HEK293 (cell line): ENCODE measurements around the gene PAX2.

Experiments
- CTCF ChIP-seq: fragments of 450-650 bp; formaldehyde crosslinking; IDR thresholded peaks from 2 replicates; pipeline ENCODE4 v1.5.1; 2016; ENCODE audit warnings: missing biosample characterization, missing genetic modification characterization
- KLF17 ChIP-seq: fragments of 450-650 bp; formaldehyde crosslinking; IDR thresholded peaks from 2 replicates; pipeline ENCODE4 v1.5.1; 2016; ENCODE audit warnings: missing biosample characterization, missing genetic modification characterization
- KLF9 ChIP-seq: fragments of 450-650 bp; formaldehyde crosslinking; IDR thresholded peaks from 2 replicates; pipeline ENCODE4 v1.5.1; 2016; ENCODE audit warnings: missing biosample characterization, missing genetic modification characterization, low read depth
- ZNF211 ChIP-seq: fragments of 450-650 bp; formaldehyde crosslinking; IDR thresholded peaks from 2 replicates; pipeline ENCODE4 v1.5.1; 2016; ENCODE audit warnings: low read depth, missing biosample characterization, missing genetic modification characterization
- ZNF280D ChIP-seq: fragments of 450-650 bp; formaldehyde crosslinking; IDR thresholded peaks from 2 replicates; pipeline ENCODE4 v1.5.1; 2016; ENCODE audit warnings: missing biosample characterization, missing genetic modification characterization
- ZNF791 ChIP-seq: fragments of 450-650 bp; formaldehyde crosslinking; IDR thresholded peaks from 2 replicates; pipeline ENCODE4 v1.5.1; 2016; ENCODE audit warnings: missing biosample characterization, missing genetic modification characterization

- no peak for TF ChIP-seq ZNF280D
- no peak for TF ChIP-seq KLF9 (tag by site-specific recombination)
- TF ChIP-seq CTCF (tag by site-specific recombination): no peak
- TF ChIP-seq ZNF791 (tag by site-specific recombination): no peak
- no peak for TF ChIP-seq KLF17 (tag by site-specific recombination)
- no peak for TF ChIP-seq ZNF211
Measured at GRCh38 chr10:100723180-100723579, 22.2 kb upstream of the PAX2 start.
